Stimulated activated CD8-positive, alpha-beta memory T cell treated with anti-CD3 and anti-CD28 coated beads, Interleukin-2, amount 100 ng/mL, for 48 hours (primary cell): ENCODE results near the gene OLIG3.

Source experiments
- DNase-seq, 2 donors: peaks; one replicate each; pipeline ENCODE4 v3.0.0-alpha.2; 2020; ENCODE audit warnings: low read depth in 2 of 2

The OLIG3 gene

DNA sequence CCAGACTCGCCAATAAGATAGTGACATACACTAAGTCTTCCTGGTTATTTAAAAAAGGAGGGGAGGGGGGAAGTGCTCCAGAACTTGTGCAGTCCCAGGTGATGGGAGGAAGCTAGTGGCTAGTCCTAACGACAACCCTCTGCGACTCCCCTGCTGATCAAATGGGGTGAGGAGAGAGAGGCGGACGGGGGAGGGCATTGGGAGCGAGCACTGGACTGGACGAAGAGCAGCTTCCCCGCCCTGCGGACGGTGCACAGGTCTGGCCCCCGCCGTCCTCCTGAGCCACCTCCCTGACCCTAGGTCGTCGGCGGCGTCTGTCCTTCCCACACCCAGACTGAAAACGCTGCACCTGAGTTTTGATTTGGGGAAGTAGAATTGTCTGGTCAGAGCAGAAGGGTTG is 2.2 kb upstream of the OLIG3 start:
- no peak for DNase-seq

DNA sequence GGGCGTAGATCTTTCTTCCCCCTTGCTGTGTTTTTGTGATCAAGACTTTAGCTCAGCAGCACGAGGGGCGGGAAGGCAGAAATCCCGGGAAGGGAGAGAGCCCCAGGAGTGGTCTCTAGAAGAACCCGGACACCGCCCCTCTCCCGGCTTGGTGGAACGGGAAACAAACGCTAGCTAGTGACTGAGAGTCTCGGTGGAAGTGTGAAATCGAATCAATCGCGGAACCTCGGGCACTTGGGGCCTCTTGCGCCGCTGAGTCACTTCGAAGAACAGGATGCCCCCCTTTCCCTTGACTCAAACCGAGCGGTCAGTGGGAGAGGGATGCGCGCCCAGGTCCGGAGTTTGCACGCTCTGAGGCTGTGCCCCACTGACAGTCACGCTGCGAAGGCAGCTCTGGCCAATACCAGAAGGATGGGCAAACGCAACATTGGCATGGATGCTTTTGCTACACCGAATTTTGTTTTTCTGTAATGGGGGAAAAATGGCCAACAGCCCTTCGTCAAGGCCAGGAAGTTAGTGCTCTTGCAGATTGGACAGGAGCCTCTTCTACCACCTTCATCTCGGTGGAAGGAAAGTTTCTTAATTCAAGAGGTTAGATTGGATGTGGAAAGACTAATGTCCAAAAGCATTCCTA is 1.6 kb upstream of the OLIG3 start:
- DNase-seq = no peak

DNA sequence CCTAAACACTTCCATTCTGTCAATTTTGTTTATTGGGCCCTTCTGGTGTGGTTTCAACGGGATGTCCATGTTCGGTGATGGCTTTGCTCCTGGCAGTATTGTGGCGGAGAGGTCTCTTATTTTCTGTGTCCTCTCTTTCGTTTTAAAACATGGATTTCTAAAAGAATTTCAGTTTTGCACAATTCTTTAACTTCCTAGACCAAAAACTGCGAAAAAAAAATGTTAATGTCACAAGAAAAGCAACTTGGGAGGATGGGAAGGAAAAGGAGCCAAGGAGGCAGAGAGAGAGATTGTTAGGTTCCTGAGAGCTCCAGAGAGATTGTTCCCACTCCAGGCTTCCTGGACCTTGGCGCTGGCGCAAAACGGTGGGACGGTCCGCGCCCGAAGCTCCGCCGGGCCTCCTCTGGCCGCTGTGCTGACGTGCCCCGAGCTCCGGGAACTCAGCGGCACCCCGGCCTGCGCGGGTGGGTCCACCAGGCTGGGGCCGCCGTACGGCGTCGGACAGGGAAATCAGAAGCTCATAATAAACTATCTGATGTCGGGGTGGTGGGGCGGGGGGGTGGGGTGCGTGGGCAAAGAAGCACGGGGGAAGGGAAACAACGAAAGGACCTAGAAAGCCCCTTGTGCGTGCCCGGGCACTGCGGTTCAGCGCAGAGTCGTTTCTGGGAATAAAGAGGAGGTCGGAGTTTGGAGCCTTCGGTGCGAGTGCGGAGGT is 951 bp upstream of the OLIG3 start:
- no peak for DNase-seq

DNA sequence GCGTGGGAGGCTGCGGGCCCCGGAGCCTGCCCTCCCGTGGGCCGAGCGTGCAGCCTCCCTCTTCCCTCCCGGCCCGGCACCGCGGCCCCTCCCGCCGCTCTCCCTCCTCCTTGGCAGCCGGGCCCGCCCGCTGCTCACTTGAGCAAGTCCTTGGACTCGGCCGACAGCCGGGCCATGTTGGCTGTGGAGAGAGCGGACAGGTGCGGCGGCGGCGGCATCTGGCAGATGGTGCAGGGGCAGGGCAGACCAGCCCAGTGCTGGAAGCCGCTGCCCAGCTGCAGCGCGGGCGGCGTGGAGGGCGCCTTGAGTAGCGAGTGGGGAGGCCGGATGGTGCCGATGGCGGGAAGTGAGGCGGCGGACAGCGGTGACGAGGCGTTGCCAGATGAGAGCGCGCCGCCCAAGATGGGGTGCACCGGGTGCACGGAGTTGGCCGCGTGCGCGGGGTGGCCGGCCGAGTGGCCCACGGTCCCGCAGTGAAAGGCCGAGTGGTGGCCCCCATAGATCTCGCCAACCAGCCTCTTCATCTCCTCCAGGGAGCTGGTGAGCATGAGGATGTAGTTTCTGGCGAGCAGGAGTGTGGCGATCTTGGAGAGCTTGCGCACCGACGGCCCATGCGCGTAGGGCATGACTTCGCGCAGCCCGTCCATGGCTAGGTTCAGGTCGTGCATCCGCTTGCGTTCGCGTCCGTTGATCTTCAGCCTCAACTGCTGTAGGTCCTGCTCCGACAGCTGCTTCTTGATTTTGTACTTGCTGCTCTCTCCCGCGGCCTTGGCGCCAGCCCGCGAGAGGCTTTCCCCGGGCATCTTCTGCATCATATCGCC is 766 bp downstream of the OLIG3 start:
- no peak for DNase-seq

DNA sequence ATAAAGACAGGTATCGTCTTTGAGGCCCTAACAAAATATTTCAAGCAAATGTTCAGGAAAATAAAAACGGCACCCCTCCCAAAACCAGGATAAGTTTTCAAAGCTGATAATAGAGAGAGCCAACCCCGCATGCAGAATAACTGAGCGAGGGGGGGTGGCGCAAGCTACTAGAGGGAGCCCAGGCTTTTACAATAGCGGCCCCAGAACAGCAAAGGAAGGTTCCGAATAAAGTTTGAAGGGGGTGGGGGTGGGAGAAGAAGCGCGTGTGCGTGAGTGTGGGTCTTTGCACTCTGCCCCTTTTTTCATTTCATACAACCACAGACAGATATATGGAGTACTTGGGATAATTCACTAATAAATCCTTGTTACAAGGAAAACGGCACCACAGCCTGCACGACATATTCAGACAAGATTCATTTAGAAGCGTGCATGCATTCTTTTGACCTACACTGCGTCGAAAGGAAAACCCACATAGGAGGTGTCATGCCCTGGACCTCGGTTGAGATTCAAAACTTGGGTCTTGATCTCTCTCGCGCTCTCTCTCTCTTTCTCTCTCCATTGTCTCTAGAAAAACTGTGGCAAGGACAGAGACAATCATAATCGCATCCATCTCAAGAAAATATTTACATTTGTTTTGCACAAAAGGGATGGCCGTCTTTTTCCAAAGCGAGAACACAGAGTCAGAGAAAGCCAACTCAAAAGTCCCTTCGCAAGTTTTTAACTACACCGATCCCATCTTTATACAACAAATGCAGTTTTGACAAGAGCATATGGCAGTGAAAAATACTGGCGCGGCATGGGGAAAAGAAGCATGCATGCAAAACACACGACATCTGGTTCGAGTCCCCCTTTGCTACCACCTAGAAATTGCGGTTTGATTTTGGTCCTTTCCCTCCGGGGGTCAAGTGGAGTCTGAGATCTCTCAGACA is 1.6 kb downstream of the OLIG3 start:
- no peak for DNase-seq

DNA sequence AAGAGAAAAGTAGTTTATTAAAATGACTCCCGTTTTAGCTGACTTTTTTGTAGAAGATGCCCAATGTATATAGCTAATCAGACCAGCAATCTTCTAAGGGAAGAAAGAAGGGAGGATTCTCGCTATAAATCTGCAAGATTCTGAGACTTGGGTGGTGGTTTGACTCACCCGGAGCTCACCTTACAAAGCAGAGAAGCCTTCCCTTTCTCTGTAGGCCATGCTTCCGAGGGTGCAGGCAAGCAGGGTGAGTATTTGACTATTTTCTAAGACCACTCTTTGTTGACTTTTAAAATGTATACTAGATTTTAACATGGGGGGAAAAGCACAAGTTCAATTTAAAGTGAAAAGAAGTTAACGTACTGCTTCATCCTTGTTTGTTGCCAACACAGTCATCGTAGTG is 2.7 kb downstream of the OLIG3 start:
- no peak for DNase-seq

DNA sequence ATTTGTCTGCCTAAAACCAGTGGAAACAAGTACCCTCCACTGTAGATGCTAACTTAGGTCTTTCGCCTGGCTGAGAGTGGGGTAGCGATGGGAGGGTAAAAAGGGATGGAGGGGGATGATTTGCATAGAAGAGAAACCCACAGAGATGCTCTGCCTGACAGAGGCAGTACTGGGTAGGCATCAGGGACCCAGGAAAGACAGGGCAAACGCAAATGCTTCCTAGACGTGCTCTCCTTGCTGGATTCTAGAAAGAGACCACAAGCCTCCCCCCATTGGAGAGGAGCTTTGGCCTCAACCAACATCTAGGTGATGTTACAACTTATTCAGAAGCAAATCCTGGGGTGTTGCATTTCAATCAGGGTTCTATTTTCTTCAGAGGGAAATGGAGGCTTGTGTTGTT is 3.2 kb downstream of the OLIG3 start:
- no peak for DNase-seq

DNA sequence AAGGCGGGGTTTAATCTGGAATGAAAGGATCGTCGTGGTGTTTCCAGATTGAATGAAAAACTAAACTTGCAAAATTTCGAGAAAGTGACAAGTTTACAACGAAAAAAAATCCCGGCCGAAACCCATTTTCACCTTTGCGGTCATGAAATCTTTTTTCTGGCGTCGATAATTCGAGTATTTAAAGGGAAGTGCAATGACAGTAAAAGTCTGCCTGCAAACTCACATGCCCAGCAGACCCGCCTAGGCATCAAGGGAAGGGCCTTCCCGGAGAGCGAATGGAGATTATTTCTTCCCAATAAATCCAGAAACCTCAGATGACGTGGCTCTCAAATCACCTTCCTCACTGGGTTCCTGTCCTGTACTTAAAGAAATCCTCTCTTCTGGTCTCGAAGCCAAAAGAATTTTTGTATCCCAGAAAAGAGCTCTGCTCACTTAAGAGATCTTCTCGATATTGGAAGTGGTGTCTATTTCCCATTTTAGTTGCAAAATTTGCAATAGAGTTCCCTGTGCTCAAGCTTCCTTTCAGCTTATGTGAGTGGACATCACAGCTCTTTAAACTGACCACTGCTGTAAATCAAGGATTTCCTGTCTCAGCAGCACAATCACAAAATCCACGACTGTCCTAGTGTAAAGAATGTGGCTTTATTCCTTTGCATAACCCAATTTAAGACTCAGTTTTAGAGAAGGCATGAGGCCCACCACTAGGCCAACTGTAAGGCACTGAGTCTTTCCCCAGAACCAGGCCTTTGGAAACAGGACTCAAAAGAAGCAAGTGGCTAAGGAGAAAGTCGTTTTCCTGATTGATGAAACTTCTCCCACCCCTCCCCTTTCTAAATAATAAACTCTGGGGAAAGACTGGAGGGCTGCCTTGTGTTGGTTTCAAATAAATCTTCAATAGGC is 3.9 kb downstream of the OLIG3 start:
- DNase-seq = no peak

DNA sequence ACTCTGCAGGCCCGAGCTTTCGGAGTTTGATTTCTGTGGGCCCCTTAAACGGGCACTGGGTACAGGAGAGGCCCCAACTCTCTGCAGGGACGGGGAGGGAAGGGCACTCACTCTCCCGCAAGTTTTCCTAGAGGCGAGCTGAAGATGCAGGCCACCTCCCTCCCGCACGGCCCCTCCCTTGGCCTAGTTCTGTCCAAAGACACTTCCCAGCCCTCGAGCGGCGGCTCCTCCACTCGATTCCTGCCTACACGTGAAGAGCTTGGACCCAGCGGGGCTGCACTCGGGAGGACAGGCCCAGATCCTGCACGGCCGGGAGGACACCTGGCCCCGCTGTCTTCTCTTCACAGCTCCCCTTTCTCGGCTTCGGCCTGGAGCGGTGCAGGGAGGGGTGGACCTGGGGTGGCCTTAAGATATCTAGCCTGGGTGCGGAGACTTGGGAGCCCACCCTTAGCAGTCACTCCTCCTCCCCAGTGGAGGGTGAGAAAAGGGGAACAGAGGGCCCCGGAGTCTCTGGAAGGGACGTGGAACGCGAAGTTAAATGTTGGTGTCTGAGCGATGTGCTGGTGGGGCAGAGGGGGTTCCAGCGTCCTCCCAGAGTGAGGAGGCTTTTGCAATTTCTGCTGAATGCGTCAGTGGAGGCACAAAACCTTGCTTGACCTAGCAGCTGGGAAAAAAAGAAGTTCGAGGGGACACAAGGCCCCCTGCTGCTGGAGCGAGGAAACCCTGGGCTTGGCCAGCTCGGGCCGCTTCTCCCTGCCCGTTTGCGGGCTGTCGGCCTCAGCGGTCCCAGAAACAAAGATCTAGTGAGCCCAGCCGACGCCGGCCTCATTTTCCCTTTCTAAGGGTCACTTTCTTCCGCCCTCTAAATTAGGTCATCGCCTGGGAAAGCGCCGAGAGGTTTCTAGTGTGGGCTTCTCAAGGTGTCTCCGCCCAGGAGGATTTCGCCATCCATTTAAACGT is 4.9 kb downstream of the OLIG3 start:
- DNase-seq = no peak

DNA sequence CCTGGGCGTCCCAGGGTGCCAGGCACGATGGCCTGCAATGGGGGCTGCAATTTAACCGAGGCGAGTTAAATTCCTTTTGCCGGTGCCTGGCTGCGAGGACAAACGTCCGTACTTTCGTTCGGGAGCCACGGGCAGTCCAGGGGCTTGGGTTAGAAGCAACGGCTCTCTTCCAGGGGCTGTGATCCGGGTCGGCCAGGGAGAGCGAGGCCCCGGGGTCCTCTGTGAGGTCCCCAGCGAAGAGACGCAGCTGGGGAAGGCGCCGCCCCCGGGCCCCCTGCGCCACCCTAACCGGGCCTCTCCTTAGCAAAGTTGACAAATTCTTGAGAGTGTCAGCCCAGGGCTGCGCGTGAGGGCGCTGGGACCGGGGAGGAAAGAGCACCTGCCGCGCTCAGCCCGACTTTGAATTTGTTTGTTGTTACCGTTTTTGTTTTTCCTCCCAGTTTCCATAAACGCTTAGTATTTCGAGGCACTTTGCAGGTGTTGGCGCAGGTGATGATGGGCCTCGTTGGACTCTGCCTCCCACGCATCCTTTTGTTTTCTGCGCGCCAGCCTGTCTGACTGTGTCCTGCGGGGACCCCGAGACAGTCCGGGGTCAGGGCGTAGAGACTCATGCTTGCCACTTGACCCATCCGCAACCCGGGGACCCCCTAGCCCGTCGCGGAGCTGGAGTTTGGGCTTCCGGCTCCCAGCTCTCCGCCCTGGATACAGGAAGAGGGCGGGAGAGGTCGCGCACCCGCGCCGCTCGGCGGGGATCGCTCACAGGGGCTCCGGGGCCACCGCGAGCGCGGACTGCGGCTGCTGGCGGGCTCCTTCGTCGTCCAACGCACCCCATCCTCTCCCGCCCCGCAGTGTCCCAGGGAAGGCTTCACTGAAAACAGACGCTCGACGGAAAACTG is 5.8 kb downstream of the OLIG3 start:
- DNase-seq = no peak

DNA sequence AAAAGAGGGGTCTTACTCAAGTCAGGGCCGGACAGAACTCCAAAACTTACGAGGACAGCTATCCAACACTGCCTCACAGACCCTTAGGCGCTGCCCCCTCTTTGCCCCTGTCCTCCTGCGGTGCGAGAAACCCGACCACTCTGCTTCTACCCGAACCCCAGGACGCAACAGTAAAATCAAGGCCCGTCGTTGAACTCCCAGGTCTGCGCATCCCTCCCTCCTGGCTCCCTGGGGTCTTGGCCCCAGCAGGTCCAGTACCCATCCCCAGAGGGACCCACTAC is 6.4 kb downstream of the OLIG3 start:
- no peak for DNase-seq

DNA sequence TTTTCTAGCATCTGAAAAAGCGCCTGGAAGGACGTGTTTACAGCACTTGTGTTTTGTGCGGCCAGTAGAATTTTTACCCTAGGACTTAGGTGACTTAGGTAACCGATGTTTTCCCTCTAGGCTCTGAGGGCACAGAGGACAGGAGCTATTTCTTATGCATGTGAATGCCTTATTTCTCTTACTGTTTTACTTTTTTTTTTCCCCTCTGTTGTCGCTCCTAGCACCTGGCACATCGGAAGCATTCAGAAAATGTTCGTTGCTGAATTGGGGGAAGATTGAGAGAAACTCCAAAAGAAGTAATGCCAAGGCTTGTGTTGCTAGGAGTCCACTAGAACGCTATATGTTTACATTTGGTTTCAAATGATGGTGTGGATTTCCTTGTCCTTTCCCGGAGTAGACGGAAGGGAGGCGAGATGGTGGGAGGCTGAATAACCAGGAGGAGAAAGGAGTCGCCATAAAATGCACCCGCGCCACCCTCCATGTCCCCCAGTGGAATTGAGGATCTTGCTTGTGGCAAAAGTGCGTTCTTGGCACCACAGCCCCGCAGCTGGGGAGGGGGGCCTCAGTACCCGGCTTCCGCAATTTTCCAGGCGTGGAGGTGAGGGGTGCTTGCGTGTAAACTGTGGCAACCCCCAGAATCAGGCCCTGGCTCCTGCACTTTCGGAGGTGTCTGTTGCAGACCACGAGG is 6.9 kb downstream of the OLIG3 start:
- DNase-seq = no peak

DNA sequence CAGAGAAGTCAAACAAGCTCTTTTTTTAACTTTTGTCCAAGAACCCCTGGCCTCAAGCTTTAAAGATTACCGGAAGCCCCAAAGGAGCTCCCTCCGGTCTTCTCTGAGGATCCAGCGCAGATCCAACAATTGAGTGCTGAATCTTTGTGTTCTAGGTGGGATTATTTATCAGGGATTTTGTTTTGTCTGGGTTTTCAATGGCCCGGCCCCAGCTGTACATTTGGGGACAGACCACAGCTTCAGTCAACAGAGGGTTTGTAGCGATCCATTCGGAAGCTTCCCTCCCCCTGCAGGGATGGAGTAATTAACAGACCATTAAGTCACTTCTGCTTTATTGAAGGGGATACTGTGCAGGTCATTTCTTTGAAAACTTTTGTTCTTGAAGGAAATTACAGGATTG is 7.8 kb downstream of the OLIG3 start:
- no peak for DNase-seq

DNA sequence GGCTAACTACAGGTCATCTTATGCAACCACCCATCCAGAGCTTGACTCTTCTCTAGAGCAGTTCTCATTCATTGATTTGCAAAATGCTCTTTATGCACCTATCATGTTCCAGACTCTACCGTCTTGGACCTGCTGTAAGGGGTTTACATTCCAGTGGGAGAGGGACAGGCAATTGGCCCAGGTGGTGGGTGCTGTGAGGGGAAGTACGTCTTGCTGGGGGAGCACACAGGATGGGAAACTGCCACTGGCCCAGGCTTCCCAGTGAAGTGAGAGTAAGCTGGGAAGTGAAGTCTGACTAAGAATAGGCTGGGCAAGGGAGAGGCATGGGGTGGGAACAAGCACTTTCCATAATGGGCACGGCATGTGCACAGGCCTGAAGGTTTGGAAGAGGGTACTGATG is 13.8 kb downstream of the OLIG3 start:
- DNase-seq = no peak

DNA sequence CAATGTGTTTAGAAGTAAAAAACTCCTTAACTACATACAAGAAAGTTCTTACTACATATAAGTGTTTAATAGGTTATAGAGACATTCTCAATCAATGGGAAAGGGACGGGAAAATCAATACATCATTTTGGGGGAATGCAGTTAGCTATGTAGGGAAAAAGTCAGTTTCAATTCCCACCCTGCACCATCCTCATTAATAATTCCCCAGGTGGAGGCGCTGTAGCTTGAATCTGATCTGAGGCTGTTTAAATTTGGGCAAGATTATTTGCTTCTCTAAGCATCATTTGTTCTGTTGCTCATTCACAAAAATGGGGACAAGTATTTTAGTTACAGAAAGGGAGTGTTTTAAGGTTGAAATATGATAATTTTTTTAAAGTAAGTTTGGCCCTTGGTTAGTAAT is 19.1 kb downstream of the OLIG3 start:
- DNase-seq = no peak

DNA sequence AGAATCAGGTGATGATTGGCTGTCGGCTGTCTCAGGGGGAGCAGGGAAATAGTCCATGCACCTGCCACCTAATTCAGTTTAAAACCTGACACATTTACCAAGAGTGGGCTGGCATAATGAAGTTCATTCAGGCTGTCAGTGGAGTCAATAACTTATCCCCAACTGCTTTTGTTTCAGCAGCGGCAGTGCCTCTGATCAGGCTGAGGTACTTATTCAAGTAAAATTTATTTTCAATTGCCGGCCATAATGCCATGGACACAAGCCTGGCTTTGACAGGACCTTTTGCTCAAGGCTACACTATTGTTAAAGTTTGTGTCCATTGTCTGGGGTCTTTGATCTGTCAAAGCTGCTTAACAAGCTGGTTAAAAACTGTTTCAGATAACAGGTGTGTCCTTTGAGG is 20.6 kb downstream of the OLIG3 start:
- no peak for DNase-seq

DNA sequence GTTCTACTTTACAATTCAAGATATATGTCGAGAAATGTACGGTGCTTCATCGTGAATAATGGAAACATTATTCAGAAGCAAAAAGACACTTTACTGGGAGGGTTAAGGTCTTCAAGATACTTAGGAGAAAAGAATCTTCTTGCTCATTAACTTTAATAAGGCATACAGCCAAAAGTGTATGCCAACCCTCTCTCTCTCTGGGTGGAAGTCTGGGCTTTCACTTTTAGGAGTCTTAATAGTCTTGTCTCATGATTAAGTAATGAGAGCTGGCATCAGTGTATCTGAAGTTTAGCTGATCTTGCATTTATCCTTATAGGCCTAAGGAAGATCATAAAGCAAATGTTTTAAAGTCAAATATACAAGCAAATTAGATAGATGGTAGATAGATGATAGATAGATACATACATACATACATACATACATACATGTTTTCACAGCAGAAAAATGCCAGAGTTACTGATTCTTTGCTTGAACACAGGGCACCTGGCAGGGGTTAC is 21.5 kb downstream of the OLIG3 start:
- no peak for DNase-seq

DNA sequence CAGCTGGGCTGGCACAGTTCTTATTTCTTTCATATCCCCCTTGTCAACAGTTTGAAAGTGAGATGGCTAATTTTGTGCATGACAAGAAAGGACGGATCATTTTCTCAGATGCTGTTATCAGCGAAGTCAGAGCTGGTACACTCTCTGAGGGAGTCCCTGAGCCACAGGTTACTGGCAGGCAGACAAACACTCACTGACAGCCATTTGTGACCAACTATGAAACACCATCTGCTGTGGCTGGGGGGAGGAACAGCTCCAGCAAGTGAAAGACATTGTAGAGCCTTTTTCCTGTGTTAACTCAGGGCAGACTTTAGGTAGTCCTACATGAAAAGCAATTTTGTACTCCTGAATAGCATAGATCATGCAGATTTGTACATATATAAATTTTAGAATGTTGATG is 22.2 kb downstream of the OLIG3 start:
- DNase-seq = no peak
